ENCODE measurements around the gene SCD5.

The SCD5 gene

GRCh38 chr4:82583897-82584587 lies 214.6 kb downstream of the SCD5 start:
- no peak for DNase-seq

DNA sequence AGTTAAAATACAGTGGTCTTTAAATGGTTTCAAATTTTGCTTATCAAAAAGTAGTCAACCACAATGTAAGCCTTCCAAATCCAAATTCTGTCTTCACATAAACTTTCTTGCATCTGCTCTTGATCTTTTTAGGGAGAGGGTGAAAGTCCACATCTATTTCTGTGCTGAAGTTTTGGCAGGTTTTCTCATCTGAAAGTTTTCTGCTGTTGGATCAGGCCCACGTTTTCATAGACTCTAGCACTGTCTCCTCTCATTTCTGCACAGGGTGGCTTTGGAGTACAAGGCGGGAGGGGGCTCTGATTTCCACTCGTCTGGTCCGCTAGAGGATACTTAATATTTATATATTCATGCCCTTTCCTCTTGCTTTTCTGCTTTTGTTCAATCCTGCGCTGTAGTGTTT lies 218.7 kb downstream of the SCD5 start:
- DNase-seq = no peak

Measured in activated T-cell treated with anti-CD3 and anti-CD28 coated beads for 4 hours (primary cell).